ENCODE measurements around the gene LHX3.
A peak's percentile ranks its signal among the peaks of the same experiment; 100 is the strongest.

The LHX3 gene

GRCh38 chr9:136225748-136226679 lies 21.1 kb upstream of the LHX3 start:
- DNase-seq: peak; percentile 70

- no peak for DNase-seq
Measured at GRCh38 chr9:136225366-136225747, 20.4 kb upstream of the LHX3 start.

- DNase-seq: no peak
Measured at GRCh38 chr9:136223871-136224640, 19.1 kb upstream of the LHX3 start.

GRCh38 chr9:136222906-136223285 lies 18.0 kb upstream of the LHX3 start:
- no peak for DNase-seq

- DNase-seq: no peak
Measured at GRCh38 chr9:136222166-136222905, 17.4 kb upstream of the LHX3 start.

GRCh38 chr9:136220017-136220729 lies 15.2 kb upstream of the LHX3 start:
- DNase-seq: no peak

- peak; percentile 63 for DNase-seq
Measured at GRCh38 chr9:136219276-136219675, 14.3 kb upstream of the LHX3 start.

GRCh38 chr9:136218673-136219072 lies 13.7 kb upstream of the LHX3 start:
- no peak for DNase-seq

GRCh38 chr9:136218271-136218670 lies 13.3 kb upstream of the LHX3 start:
- no peak for DNase-seq

- no peak for DNase-seq
Measured at GRCh38 chr9:136216541-136217244, 11.8 kb upstream of the LHX3 start.

GRCh38 chr9:136213733-136214132 lies 8.8 kb upstream of the LHX3 start:
- no peak for DNase-seq

- DNase-seq: no peak
Measured at GRCh38 chr9:136212345-136212950, 7.5 kb upstream of the LHX3 start.

GRCh38 chr9:136211441-136212344 lies 6.8 kb upstream of the LHX3 start:
- DNase-seq: no peak

GRCh38 chr9:136211006-136211405 lies 6.1 kb upstream of the LHX3 start:
- DNase-seq: no peak

GRCh38 chr9:136210276-136210675 lies 5.3 kb upstream of the LHX3 start:
- no peak for DNase-seq

- no peak for DNase-seq
Measured at GRCh38 chr9:136209786-136210185, 4.9 kb upstream of the LHX3 start.

- no peak for DNase-seq
Measured at GRCh38 chr9:136209232-136209631, 4.3 kb upstream of the LHX3 start.

- no peak for DNase-seq
Measured at GRCh38 chr9:136208675-136209074, 3.7 kb upstream of the LHX3 start.

GRCh38 chr9:136207616-136208015 lies 2.7 kb upstream of the LHX3 start:
- no peak for DNase-seq

- no peak for DNase-seq
Measured at GRCh38 chr9:136206602-136207275, 1.8 kb upstream of the LHX3 start.

All from NCI-H2171 (cell line).